ENCODE results near the gene ZFC3H1.
"Not testable (repeated sequence)": the region's sequence is repeated elsewhere in the genome, so short reads cannot be mapped to it uniquely, and the experiment has no call there.

ZFC3H1 gene

DNA sequence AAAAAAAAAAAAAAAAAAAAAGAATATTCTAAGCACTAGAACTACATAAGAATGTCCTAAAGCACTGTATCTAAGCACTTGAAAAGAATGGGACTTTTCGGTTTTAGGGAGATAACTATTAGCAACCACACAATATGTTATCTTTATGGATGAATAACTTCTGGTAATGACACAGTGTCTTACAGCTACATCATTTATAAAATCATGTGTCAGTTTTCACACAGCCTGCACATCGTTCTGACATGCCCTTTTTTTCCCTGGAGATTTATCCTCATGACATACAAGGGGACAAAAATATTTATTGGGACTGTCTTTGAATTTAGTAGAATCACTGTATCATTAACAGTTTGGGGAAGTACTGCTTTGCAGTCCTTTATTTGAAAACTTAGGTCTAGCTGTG lies 39.6 kb upstream of the ZFC3H1 start:
- H3K4me2 ChIP-seq (ENCODE audit: low read length): no peak overlapping the region
- H2AFZ ChIP-seq: no peak overlapping the region
- no peak for TF ChIP-seq CTCF (IDR thresholded peaks at IDR 0.05)
- H3K9ac ChIP-seq: no peak overlapping the region
- no peaks in the 10 kb centered on the region for H3K79me2 ChIP-seq
- H3K27me3 ChIP-seq (ENCODE audit: control insufficient read depth, insufficient read depth, low read length): no peaks in the 10 kb centered on the region
- no peaks in the 10 kb centered on the region for H3K9me3 ChIP-seq (ENCODE audit: control insufficient read depth, low read length)
- no peaks in the 10 kb centered on the region for H3K4me1 ChIP-seq
- H3K4me3 ChIP-seq (ENCODE audit: low read depth, low read length): no peak overlapping the region
- H3K36me3 ChIP-seq (ENCODE audit: control insufficient read depth, insufficient read depth, low read length): no peaks in the 10 kb centered on the region
- H3K27ac ChIP-seq: no peak overlapping the region

GRCh38 chr12:71702590-71702989 lies 38.9 kb upstream of the ZFC3H1 start:
- Histone ChIP-seq H3K4me3 (ENCODE audit: low read depth, low read length) (no peak overlapping the region), H3K27ac (no peak overlapping the region), H3K27me3 (ENCODE audit: control insufficient read depth, insufficient read depth, low read length) (no peaks in the 10 kb centered on the region), H3K9me3 (ENCODE audit: control insufficient read depth, low read length) (no peaks in the 10 kb centered on the region), H3K4me1 (no peaks in the 10 kb centered on the region), H3K36me3 (ENCODE audit: control insufficient read depth, insufficient read depth, low read length) (no peaks in the 10 kb centered on the region), H2AFZ (no peak overlapping the region), H3K9ac (no peak overlapping the region), H3K4me2 (ENCODE audit: low read length) (no peak overlapping the region), H3K79me2 (no peaks in the 10 kb centered on the region)
- no peak for TF ChIP-seq CTCF (IDR thresholded peaks at IDR 0.05)

GRCh38 chr12:71702181-71702580 lies 38.5 kb upstream of the ZFC3H1 start:
- not testable (repeated sequence) for H3K4me3 ChIP-seq (ENCODE audit: low read depth, low read length); H3K9me3 ChIP-seq (ENCODE audit: control insufficient read depth, low read length); H2AFZ ChIP-seq; H3K27ac ChIP-seq; H3K27me3 ChIP-seq (ENCODE audit: control insufficient read depth, insufficient read depth, low read length); H3K9ac ChIP-seq; H3K4me1 ChIP-seq; H3K36me3 ChIP-seq (ENCODE audit: control insufficient read depth, insufficient read depth, low read length); H3K4me2 ChIP-seq (ENCODE audit: low read length); H3K79me2 ChIP-seq

DNA sequence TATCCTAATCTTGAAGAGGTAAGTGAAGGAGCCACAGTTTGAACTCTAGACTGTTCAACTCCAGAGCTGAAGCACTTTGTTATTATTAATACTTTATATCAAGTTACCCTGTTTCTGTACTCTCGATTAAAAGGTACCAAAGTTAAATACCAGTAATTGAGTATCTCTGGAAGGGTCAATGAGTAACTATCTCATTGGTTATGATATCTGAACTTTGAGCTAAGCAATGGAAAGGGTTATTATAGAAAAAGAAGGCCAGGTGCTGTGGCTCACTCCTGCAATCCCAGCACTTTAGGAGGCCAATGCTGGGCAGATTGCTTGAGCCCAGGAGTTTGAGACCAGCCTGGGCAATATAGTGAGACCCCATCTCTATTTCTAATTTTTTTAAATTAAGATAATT lies 32.1 kb upstream of the ZFC3H1 start:
- no peaks in the 10 kb centered on the region for H3K36me3 ChIP-seq (ENCODE audit: control insufficient read depth, insufficient read depth, low read length)
- no peak overlapping the region for H2AFZ ChIP-seq
- no peak overlapping the region for H3K27ac ChIP-seq
- no peaks in the 10 kb centered on the region for H3K9me3 ChIP-seq (ENCODE audit: control insufficient read depth, low read length)
- H3K27me3 ChIP-seq (ENCODE audit: control insufficient read depth, insufficient read depth, low read length): no peaks in the 10 kb centered on the region
- no peak for TF ChIP-seq CTCF (IDR thresholded peaks at IDR 0.05)
- H3K4me3 ChIP-seq (ENCODE audit: low read depth, low read length): no peak overlapping the region
- H3K4me2 ChIP-seq (ENCODE audit: low read length): no peak overlapping the region
- H3K4me1 ChIP-seq: no peaks in the 10 kb centered on the region
- H3K79me2 ChIP-seq: no peaks in the 10 kb centered on the region
- H3K9ac ChIP-seq: no peak overlapping the region

DNA sequence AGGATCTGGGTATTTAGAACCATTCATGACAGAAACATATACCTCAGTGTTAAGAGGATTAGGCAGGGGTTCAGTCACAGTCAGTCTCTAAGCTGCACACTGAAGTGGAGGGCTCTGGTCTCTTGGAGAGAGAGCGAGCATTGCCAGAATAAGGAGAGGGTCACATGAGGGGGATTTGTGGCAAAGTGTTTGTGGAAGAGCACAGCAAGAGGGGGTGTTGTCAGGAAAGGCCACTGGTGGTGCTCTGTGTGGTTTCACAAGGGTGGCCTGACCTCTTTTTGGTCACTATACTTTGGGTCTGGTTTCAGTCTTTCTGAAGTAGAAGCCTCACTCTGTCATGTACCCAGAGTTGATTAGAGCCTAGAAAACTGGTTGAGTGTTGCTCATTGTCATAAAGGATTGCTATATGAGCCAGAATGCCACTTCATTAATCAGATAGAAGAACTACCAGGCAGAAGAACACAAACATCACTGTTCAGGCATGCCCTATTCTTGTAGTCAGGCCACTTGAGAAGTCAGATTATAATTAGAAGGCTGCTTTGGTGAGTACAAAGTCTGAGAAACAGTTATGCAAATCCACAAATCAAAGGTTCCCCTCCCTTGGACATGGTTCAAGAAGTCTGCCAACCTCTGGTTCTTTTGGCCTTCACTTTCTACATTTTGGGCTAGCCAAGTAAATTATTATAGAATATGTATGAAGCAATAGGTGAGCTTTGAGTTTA lies 30.6 kb upstream of the ZFC3H1 start:
- H3K9ac ChIP-seq: no peak overlapping the region
- no peaks in the 10 kb centered on the region for H3K9me3 ChIP-seq (ENCODE audit: control insufficient read depth, low read length)
- TF ChIP-seq CTCF (IDR thresholded peaks at IDR 0.05): no peak
- no peaks in the 10 kb centered on the region for H3K27me3 ChIP-seq (ENCODE audit: control insufficient read depth, insufficient read depth, low read length)
- H3K4me3 ChIP-seq (ENCODE audit: low read depth, low read length): no peak overlapping the region
- H3K27ac ChIP-seq: no peak overlapping the region
- H3K4me1 ChIP-seq: no peaks in the 10 kb centered on the region
- H2AFZ ChIP-seq: no peak overlapping the region
- no peaks in the 10 kb centered on the region for H3K36me3 ChIP-seq (ENCODE audit: control insufficient read depth, insufficient read depth, low read length)
- H3K79me2 ChIP-seq: no peaks in the 10 kb centered on the region
- H3K4me2 ChIP-seq (ENCODE audit: low read length): no peak overlapping the region

DNA sequence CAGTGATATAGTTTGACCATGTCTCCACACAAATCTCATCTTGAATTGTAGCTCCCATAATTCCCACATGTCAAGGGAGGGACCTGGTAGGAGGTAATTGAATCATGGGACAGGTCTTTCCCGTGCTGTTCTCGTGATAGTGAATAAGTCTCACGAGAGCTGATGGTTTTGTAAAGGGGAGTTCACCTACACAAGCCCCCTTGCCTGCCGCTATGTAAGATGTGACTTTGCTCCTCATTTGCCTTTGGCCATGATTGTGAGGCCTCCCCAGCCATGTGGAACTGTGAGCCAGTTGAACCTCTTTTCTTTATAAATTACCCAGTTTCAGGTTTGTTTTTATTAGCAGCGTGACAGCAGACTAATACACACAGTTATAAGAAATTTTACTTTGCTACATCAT lies 30.0 kb upstream of the ZFC3H1 start:
- not testable (repeated sequence) for H3K79me2 ChIP-seq; H3K4me1 ChIP-seq; H3K36me3 ChIP-seq (ENCODE audit: control insufficient read depth, insufficient read depth, low read length); H2AFZ ChIP-seq; H3K27me3 ChIP-seq (ENCODE audit: control insufficient read depth, insufficient read depth, low read length); H3K9me3 ChIP-seq (ENCODE audit: control insufficient read depth, low read length); H3K4me2 ChIP-seq (ENCODE audit: low read length); H3K27ac ChIP-seq; H3K4me3 ChIP-seq (ENCODE audit: low read depth, low read length); H3K9ac ChIP-seq
